K562 (cell line): ENCODE results near the gene CDH2.

Experiments
- CHCHD3 ChIP-seq: fragments of 250-450 bp; sonication (Bioruptor Pico); IDR thresholded peaks from 2 replicates; pipeline ENCODE4 v2.1.2; 2022; ENCODE audit warnings: mild to moderate bottlenecking
- CHD4 ChIP-seq: fragments of 200-600 bp; sonication (generic); IDR thresholded peaks from 3 replicates; pipeline ENCODE4 v1.6.1; 2012; ENCODE audit warnings: low read depth, mild to moderate bottlenecking, mixed read lengths, low read length, inconsistent platforms; ENCODE audit not compliant: insufficient read depth, insufficient replicate concordance, poor library complexity, severe bottlenecking
- CTCF ChIP-seq, 3 experiments: IDR thresholded peaks in 2 of 3; conservative IDR thresholded peaks in 1 of 3; 2 replicates each; pipeline ENCODE4 v1.5.1; 2011 to 2012; ENCODE audit warnings: low read length in 3 of 3, mild to moderate bottlenecking in 3 of 3, control low read depth in 2 of 3, improper control_type of control experiment in 1 of 3, inconsistent platforms in 1 of 3, low read depth in 1 of 3, mixed read lengths in 1 of 3, moderate library complexity in 1 of 3; ENCODE audit not compliant: insufficient read depth in 2 of 3
- NR2C1 ChIP-seq, 2 experiments: fragments of 450-650 bp; IDR thresholded peaks; 2 replicates each; pipeline ENCODE4 v1.6.1; 2017; ENCODE audit warnings: mild to moderate bottlenecking in 2 of 2, antibody characterized with exemption in 1 of 2, inconsistent platforms in 1 of 2, missing compliant biosample characterization in 1 of 2, missing genetic modification characterization in 1 of 2
- PHB ChIP-seq: fragments of 250-450 bp; sonication (Bioruptor Pico); IDR thresholded peaks from 2 replicates; pipeline ENCODE4 v1.5.0; 2021
- POLR2AphosphoS2 ChIP-seq: IDR thresholded peaks from 2 replicates; pipeline ENCODE4 v1.6.1; 2012; ENCODE audit warnings: low read length, improper control_type of control experiment
- TCF7 ChIP-seq: sonication (generic); IDR thresholded peaks from 2 replicates; pipeline ENCODE4 v1.6.1; 2016; ENCODE audit warnings: antibody characterized with exemption, borderline replicate concordance
- ZZZ3 ChIP-seq: fragments of 450-650 bp; IDR thresholded peaks from 2 replicates; pipeline ENCODE4 v1.6.1; 2016; ENCODE audit warnings: antibody characterized with exemption, mild to moderate bottlenecking, moderate library complexity

GRCh38 chr18:28007841-28008240 is 169.1 kb downstream of the CDH2 start:
- no peak for TF ChIP-seq CTCF (IDR thresholded peaks at IDR 0.05 in 2 of 3, conservative IDR thresholded peaks at IDR 0.05 in 1 of 3; ENCODE audit: insufficient read depth in 2 of 3, low read depth in 1 of 3, low read length in 3 of 3)
- no peak for TF ChIP-seq PHB
- no peak for TF ChIP-seq CHCHD3
- no peak for TF ChIP-seq ZZZ3
- TF ChIP-seq TCF7, result no peak
- TF ChIP-seq NR2C1 (IDR thresholded peaks at IDR 0.05), result no peak
- no peak for TF ChIP-seq NR2C1 (tag; IDR thresholded peaks at IDR 0.05)
- no peak for TF ChIP-seq POLR2AphosphoS2
- TF ChIP-seq CHD4, result no peak
